Activated naive CD8-positive, alpha-beta T cell treated with anti-CD3 and anti-CD28 coated beads, Interleukin-2, amount 50 U/mL, for 16 hours (primary cell): Measurements from ENCODE around the gene SMDT1.
"Not testable (repeated sequence)": the region's sequence is repeated elsewhere in the genome, so short reads cannot be mapped to it uniquely, and the experiment has no call there.

Experiments used
- DNase-seq: peaks from one replicate; pipeline ENCODE4 v3.0.0-alpha.2; 2020; ENCODE audit warnings: low read depth, low spot score

Gene SMDT1

DNA sequence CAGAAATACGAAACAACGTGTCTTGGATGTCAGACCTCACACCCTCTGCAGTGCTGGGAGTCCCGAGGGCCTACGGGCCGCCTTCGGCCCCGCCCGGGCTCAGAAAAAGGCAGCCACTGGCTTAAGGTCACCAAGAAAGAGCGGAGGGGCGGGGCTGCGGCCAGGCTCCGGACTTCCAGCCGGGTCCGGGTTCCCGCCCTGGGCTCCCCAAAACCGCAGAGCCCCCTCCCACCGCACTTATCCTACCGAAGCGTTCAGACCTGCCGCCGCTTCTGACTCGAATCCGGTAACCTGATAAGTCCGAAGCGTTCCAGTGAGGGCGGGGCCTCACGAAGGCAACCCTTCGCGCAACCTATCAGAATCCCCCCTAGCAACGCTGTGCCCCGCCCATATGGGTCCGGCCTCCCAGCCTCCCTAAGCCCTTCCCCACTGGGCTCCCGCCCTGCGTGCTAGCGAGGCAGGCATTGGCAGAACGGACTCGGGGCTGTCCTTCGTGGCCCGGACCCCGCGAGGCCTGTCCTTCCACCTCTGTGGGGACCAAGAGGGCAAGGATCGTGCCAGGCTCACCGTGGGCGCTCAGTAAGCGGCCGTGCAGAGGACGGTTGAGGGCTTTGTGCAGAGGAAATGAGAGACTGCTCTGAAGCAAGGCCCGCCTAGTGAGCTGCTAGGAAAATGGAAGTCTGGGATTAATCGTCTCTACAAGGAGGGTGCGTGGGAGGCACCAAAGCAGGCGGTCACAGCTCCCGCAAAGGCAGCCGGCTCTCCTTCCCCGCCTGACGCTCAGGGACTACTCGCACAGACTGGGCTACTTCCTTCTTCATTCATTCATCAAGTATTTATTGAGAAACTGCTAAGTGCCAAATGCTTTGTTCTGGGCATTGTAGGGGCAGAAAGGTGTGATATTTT is 8.7 kb upstream of the SMDT1 start, which contains the start of gene NAGA:
Gene NAGA, minus strand, starts transcription at position 296 of the 906 bp plus-strand sequence. CDS start 515 bp downstream, outside the sequence.
- DNase-seq: peak; percentile 81

GRCh38 chr22:42071508-42071907 is 8.0 kb upstream of the SMDT1 start:
- not testable (repeated sequence) for DNase-seq

- DNase-seq: no peak
Observed at GRCh38 chr22:42072606-42073330, 6.7 kb upstream of the SMDT1 start.

- no peak for DNase-seq
Observed at GRCh38 chr22:42073621-42074041, 5.9 kb upstream of the SMDT1 start.

DNA sequence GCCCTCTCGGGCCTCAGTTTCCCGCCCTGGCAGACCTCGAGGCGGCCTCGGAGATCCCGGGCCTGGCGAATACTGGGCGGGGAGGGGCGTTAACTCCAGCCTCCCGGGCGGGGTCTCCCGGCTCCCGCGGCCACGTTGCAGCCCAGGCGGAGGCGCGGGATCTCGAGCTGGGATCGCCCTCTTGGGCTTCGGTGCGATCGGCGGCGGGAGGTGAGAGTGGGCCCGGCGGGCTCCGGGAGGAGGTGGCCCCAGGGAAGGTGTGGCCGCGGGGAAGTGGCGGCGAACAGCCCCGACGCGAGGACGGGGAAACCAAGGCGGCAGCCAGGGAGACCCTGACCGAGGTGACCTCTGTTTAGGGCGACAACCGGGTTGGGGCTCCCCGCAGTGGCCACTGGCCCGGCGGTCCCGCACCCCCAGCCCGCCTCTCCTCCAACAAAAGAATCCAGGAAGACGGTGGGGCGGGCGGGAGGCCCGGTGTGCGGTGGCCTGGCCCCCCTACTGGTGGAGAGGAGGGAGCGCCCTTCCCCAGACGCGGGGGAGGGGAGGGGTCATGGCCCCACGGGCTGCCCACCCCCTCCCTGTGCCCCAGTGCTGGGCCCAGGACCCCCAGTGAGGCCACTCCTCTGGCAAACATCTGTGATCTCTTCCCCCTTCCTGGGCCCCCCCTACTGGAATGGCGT is 5.2 kb upstream of the SMDT1 start, which contains the start of gene PHETA2:
Gene PHETA2, plus strand, starts transcription at position 117 of the 680 bp plus-strand sequence. CDS start 3,046 bp downstream, outside the sequence.
- DNase-seq: peak; percentile 19

DNA sequence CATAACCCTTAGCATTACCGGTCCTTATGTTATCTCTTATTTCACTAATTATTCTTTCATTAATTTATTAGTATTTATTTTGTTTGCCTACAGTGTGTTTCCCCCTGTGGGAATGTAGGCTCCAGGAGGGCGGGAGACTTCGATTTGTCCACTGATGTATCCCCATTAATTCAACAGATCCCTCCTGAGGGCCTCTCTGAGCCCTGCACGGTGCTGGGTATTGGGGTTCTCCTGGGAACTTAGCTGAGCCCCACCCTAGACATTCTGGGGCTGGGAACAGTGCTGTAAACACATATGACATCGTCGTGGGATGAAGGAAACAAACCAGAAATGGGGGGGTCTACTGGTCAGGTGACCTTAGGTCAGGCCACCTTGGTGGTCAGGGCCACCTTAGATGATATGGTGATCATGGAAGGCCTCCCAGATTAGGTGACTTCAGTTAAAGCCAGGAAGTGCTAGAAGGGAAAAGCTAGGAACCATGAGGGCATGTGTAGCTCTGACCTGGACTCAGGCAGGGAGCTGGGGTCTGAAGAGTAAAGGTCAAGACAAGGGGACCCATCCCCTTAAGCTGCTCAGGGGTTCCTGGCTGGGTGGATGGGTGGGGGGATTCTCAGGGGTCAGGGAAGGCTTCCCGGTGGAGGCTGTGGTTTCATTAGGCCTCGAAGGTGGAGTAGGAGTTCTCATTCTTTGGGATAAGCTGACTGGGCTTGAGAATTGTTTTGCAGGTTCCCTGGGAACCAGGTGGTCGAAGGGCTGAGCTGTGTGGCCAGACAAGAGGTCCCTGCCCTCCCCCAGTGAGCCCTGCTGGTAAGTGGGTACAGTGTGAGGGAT is 4.4 kb upstream of the SMDT1 start:
- no peak for DNase-seq

DNA sequence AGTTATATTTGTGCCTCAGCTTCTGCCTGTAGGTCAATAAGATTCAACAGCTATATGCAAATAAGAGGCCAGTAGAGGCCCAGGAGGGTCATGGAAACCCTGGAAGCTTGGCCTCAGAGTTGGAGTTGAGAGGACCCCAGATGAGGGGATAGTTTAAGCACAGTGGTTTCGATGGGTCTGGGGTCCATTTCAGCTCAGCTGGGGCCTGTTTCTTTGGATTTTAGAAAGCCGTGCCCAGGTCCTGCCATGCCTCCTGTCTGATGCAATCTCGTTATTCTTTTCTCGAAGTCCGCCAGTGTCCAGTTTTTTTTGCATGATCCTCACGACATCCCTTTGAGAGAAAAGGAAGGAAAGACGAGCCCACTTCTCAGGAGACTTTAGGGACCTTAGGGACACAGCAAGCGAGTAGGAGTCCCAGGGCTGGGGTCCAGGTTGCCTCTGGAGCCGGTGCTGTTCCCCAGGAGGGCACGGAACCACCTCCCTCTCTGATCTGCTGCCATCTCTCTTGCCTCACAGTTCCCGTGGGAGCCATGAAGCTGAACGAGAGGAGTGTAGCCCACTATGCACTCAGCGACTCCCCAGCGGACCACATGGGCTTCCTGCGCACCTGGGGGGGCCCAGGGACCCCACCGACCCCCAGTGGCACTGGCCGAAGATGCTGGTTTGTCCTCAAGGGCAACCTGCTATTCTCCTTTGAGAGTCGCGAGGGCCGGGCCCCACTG is 2.6 kb upstream of the SMDT1 start:
- DNase-seq: no peak

- DNase-seq: no peak
Observed at GRCh38 chr22:42077486-42078125, 1.9 kb upstream of the SMDT1 start.

GRCh38 chr22:42078469-42079318 is 806 bp upstream of the SMDT1 start:
- no peak for DNase-seq

DNA sequence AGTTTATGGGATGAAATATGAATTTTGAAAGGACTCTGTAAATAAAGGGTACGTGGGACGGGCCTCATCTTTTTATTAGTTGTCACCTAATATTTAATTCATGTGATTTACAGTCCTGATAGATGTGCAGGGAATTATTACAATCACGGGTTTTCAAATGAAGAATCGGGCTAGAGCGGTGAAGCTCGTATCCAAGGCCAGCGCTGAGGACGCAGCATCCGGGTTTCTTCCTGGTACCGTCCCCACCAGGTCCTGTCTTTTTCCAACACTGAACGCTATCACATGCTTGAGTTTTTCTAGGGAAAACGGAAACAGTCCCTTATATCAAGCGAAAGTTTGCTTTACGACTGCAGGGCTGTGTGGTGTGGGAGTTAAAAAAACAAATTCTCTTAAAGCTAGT is 787 bp downstream of the SMDT1 start:
- no peak for DNase-seq

- no peak for DNase-seq
Observed at GRCh38 chr22:42083119-42083518, 3.6 kb downstream of the SMDT1 start.

DNA sequence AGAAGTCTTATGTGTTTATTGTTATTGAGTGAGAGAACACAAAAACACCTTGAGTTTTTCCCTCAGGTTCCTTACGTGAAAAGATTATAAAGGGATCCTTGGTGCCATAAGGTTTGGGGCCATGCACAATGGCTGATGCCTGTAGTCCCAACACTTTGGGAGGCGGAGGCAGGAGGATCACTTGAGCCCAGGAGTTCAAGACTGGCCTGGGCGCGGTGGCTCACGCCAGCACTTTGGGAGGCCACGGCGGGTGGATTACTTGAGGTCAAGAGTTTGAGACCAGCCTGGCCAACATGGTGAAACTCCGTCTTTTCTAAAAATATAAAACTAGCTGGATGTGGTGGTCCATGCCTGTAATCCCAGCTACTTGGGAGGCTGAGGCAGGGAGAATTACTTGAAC is 5.4 kb downstream of the SMDT1 start:
- no peak for DNase-seq

GRCh38 chr22:42086051-42086450 is 6.6 kb downstream of the SMDT1 start:
- DNase-seq: no peak

DNA sequence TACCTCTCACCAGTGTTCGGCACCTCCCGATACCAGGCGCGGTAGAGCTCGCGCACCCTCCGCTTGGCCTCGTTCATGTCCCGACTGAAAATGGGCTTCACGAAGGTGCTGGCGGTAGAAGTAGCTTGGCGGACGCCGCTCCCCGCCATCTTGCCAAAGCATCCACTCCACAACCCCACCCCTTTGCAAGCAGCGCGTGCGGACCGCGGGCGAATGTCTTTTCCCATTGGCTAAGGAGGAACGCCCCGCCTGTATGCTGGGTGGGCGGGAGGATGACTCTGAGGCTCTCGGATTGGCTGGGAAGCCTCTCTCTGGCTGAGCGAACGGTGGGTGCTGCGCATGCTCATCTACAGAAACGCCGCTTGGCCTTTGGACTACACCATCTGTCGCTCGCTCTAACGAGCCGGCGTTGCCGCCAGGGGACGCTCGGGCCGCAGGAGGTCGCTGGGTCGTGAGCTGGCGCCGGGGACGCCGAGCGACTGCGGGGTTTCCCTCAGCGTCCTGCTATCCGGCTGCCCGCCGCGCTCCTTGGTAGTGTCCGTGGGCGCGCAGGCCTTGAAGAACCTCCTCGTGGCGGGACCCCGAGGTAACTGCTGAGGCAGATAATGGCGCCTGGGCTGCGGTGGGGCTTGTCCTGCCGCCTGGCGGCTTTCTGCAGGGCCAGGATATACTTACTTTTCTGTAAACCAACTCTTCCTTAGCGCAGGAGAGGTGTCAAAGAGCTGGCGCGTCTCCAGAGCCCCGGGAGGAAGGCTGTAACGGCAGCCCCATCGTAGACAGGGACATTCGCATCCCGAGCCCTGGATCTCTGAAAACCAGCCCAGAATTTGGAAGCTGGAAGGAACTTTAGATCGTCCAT is 11.3 kb downstream of the SMDT1 start, which contains the start of gene NDUFA6:
Gene NDUFA6, minus strand, starts transcription at position 177 of the 859 bp plus-strand sequence. Its CDS starts 28 bp downstream, at position 149.
- DNase-seq: peak; percentile 96

DNA sequence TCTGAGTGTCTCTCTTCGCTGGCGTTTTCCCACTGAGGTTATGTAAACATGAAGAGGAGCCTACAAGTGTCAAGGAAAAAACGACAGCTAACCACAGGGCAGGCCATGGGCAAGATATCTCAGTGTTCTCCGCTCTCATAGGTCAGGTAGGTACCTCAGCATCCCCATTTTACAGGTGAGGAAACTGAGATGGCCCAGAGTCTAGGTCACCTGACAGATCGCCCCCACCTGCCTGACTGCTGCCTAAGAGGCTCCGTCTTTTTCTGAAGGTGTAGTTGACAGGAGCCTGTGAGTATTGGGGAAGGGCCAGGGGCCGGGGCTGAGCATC is 11.9 kb downstream of the SMDT1 start:
- no peak for DNase-seq

- no peak for DNase-seq
Observed at GRCh38 chr22:42101199-42101598, 21.7 kb downstream of the SMDT1 start.

DNA sequence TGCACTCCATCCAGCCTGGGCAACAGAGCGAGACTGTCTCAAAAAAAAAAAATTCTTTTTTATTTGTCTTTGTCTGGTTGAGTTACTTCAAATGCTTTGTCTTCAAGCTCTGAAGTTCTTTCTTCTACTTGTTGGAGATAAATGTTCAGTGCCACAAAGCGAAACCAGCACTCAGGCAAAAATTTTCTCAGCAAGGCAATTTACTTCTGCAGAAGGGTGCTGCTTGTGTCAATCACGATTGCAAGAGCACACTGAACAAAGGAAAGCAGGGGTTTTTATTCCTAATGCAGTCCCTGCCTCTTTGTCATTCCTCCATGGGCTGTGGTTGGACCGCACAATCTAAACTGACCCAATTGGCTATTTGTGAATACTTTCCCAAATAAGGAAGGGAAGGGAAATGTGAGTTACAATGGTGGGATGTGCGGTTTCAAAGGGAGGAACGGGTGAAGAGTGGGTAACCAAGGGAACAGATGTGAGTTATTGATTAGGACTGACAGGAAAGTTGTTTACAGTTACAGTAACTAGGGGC is 24.9 kb downstream of the SMDT1 start:
- DNase-seq: not testable (repeated sequence)

DNA sequence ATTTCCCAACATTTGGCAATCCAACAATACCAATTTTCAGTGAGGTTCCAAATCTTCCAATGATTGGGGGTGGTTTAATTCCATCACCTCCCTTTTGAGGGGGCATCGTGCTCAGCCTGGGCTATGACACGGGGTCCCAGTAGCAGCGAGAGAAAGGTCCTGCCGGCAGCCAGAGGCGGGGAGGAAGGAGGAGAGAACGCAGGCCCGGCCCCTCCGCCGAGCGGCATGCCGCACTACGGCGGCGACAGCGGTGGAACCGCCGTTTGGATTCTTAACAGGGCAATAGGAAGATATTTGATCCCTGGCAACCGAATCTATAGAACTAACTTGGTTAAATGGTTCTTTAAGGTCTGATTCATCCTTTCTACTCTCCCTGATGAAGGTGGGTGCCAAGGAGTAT is 29.3 kb downstream of the SMDT1 start:
- no peak for DNase-seq
